ENCODE measurements around the gene TINCR.

DNA sequence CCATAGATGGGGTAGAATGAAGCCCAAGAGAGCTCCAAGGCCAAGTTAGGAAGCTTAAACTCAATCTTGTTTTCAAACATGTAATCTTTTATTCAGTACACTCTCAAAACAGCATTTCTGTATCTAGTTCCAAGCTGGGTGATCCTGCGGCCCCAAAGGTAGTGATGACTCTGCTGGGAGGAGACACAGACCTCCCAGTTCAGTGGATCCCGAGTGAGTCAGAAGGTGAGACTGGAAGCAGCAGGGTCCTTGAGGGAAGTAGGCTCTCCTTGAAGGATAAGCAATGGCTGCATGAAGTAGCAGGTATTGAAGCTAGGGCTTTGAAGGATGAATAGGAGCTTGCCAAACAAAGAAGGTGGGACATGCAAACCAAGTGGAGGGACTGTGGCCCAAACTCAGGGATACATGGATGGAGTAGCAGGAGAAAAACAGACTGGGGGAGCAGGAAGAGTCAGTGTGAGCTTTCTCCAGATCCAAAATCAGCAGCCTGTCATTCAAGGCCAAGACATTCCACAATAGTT is 9.6 kb downstream of the TINCR start:
- TF ChIP-seq, protein P1, sequence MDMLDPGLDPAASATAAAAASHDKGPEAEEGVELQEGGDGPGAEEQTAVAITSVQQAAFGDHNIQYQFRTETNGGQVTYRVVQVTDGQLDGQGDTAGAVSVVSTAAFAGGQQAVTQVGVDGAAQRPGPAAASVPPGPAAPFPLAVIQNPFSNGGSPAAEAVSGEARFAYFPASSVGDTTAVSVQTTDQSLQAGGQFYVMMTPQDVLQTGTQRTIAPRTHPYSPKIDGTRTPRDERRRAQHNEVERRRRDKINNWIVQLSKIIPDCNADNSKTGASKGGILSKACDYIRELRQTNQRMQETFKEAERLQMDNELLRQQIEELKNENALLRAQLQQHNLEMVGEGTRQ (IDR thresholded peaks at IDR 0.05; ENCODE audit: borderline replicate concordance, low read depth, low read length) = no peak
- TF ChIP-seq, protein P2, sequence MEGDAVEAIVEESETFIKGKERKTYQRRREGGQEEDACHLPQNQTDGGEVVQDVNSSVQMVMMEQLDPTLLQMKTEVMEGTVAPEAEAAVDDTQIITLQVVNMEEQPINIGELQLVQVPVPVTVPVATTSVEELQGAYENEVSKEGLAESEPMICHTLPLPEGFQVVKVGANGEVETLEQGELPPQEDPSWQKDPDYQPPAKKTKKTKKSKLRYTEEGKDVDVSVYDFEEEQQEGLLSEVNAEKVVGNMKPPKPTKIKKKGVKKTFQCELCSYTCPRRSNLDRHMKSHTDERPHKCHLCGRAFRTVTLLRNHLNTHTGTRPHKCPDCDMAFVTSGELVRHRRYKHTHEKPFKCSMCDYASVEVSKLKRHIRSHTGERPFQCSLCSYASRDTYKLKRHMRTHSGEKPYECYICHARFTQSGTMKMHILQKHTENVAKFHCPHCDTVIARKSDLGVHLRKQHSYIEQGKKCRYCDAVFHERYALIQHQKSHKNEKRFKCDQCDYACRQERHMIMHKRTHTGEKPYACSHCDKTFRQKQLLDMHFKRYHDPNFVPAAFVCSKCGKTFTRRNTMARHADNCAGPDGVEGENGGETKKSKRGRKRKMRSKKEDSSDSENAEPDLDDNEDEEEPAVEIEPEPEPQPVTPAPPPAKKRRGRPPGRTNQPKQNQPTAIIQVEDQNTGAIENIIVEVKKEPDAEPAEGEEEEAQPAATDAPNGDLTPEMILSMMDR (IDR thresholded peaks at IDR 0.05) = no peak
- TF ChIP-seq, protein P3, sequence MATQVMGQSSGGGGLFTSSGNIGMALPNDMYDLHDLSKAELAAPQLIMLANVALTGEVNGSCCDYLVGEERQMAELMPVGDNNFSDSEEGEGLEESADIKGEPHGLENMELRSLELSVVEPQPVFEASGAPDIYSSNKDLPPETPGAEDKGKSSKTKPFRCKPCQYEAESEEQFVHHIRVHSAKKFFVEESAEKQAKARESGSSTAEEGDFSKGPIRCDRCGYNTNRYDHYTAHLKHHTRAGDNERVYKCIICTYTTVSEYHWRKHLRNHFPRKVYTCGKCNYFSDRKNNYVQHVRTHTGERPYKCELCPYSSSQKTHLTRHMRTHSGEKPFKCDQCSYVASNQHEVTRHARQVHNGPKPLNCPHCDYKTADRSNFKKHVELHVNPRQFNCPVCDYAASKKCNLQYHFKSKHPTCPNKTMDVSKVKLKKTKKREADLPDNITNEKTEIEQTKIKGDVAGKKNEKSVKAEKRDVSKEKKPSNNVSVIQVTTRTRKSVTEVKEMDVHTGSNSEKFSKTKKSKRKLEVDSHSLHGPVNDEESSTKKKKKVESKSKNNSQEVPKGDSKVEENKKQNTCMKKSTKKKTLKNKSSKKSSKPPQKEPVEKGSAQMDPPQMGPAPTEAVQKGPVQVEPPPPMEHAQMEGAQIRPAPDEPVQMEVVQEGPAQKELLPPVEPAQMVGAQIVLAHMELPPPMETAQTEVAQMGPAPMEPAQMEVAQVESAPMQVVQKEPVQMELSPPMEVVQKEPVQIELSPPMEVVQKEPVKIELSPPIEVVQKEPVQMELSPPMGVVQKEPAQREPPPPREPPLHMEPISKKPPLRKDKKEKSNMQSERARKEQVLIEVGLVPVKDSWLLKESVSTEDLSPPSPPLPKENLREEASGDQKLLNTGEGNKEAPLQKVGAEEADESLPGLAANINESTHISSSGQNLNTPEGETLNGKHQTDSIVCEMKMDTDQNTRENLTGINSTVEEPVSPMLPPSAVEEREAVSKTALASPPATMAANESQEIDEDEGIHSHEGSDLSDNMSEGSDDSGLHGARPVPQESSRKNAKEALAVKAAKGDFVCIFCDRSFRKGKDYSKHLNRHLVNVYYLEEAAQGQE (IDR thresholded peaks at IDR 0.05; ENCODE audit: low read depth, low read length) = no peak
- TF ChIP-seq, protein P4, sequence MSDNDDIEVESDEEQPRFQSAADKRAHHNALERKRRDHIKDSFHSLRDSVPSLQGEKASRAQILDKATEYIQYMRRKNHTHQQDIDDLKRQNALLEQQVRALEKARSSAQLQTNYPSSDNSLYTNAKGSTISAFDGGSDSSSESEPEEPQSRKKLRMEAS (IDR thresholded peaks at IDR 0.05; ENCODE audit: low read depth) = no peak
